HG02970 (cell line): ENCODE results near the gene ANKRD63.

ENCODE experiments used
- ATAC-seq: cut with Tn5 transposase; IDR thresholded peaks from one replicate; pipeline ENCODE4 v1.9.1; 2021; ENCODE audit warnings: mild to moderate bottlenecking, moderate library complexity, moderate number of reproducible peaks; ENCODE audit not compliant: unreplicated experiment, low FRiP score

Gene ANKRD63

DNA sequence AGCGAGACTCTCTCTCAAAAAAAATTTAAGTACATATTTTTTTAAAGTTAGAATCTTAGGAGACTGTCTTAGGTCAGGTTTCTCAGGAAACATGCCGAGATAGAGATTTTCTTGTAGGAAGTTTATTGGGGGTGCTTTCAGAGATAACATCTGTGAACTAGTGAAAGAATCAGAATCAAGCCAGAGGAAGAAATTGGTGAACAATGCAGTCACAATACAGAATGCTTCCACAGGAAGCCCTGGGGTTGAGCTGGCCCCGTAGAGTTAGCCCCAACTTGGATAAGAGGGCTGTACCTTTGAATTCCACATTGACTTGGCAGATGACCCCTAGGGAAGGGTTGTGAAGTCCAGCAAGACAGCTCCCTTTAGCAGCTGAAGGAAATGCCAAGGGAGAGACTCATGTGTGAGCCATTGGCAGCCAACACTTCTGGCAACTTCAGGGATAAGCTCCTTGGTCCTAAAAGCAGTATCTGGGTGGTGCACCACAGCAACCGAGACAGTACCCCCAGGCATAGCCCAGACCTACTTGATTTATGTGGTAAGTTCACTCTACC, 31.9 kb upstream of the ANKRD63 start:
- no peak for ATAC-seq

DNA sequence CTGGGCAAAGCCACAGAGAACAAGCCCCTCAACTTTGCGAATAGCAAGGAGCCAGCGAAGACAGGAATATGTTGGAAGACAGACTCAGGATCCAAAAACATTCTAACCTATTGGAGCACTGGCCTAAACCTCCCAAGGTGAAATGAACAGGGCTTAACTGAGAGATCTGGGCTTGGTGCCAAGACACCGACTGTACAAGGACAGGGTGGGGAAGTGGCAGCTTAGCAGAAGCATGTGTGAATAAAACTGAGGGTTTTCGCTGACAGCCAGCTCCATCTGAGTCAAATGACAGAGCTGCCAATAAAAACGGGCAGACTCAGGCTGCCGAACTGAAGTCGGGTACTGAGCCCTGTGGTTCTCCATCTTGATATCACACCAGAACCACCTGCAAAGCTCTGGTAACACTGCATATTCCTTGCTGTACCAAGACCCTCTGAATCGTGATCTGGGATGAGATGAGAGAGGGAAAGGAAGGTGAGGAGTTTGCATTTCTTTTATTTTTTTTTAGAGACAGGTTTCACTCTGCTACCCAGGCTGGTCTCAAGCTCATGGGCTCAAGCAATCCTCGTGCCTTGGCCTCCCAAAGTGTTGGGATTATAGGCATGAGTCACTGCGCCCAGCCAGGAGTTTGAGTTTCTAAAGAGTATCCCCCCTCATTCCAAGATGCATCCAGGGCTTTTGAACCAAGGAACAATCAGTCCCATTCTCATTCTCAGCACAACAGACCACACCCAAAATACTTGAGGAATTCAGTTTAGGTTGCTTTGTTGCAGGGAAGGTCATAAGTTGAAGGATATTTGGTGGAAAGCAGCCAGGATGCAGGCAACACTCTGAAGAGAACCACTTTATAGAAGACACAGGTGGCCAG, 30.9 kb upstream of the ANKRD63 start:
- ATAC-seq = no peak

DNA sequence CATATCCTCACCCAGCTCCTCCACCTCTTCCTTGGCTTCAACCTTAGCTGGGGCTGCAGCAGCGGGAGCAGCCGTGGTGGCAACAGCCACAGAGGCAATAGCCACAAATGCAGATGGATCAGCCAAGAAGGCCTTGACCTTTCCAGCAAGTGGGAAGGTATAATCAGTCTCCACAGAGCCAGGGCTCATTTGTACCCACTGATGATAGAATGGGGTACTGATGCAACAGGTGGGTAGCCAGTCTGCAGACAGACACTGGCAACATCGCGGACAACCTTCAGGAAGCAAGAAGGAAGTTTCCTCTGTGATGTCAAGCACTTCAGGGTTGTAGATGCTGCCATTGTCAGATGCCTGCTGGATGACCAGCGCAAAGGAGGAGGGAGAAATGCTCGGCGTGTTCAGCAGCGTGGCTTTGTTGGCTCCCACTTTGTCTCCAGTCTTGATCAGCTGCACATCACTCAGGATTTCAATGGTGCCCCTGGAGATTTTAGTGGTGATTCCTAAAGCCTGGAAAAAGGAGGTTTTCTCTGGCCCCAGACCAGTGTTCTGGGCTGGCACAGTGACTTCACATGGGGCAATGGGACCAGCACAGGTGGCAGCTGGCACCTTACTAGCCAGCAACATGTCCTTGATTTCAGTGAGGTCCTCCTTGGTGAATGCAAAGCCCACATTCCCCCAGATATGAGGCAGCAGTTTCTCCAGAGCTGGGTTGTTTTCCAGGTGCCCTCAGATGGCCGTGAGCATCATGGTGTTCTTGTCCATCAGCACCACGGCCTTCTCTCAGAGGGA, 29.7 kb upstream of the ANKRD63 start:
- no peak for ATAC-seq

DNA sequence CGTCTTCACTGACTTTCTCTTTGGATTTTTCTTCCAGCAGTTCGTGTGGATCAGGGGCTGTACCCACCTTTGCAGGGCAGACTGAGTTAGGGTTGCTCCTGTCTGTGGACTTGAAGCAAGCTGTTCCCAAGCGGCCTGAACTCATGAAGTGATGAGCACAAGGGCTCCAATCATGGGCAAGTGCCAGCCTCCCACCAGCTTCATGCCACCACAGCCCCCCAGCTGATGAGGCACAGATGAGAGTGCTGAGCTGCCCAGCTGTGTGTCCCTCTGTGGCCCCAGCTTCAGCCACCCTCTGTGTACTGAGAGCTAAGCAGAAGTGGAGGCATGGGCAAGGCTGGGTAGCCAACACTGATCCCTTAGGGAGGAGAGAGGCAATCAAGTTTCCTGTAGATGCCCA, 28.1 kb upstream of the ANKRD63 start:
- ATAC-seq = no peak

DNA sequence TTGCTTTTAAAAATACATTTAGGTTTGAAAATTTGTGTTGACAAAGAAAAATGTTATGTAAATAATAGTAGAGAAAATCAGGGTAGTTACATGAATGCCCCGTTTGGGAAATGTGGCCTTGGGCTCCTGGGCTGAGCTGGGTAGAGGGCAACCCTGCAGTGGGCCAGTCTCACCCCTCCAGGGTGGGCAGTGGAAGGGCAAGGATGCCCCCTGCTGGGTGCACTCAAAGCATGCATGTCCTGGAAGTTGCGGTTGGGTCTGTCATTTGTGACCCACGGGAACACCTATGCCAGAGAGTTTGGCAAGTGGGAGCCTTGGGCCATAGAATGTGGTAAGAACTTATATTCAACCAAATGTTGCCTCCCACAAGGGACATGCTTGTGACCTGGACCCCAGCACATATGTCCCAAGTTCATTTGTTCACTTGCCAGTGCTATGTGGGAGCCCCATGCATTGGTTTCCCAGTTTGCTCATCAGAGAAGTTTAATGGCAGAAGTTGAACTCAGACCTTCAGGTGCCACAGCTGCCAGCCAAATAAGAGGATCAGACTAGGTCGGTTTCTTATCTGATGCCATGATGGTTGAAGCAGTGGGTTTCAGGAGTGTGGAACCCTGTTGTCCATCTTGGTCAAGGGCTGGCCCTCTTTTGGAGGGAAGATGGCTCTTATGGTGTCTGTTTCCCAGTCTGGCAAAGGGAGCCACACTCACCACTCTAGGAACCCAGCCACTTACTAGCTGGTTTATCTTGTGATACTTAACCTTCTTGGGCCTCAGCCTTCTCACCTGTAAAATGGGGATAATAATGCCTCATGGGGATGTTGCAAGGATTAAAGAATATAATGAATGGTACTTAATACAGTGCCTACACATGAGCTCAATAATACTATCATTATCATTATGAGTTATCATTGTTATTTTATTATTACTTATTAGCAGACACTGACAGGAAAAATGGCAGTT, 27.4 kb upstream of the ANKRD63 start:
- ATAC-seq = no peak

DNA sequence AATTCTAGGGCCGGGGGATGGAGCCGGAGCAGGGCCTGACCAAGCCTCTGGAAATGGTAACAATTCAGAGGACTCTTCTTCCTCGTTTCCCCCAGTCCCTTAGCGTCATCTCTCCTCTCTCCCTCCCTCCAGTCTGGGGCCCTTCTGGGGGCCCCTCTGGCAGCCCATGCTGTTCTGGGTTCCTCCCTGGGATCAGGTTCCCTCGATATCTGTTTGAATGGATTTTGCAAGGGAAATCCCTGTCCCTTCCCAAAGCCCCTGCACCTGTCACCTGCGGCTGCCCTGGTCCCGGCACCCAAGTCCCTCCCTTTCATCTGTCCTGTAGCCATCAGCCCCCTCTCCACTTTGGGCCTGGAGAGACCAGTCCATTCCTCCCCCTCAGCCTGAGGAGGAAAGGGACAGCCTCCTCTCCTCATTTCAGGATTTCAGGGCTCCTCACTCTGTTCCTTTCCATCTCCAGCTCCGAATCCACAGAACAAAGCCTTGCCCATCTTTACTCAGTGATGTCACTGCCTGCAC, 26.5 kb upstream of the ANKRD63 start:
- ATAC-seq = no peak

DNA sequence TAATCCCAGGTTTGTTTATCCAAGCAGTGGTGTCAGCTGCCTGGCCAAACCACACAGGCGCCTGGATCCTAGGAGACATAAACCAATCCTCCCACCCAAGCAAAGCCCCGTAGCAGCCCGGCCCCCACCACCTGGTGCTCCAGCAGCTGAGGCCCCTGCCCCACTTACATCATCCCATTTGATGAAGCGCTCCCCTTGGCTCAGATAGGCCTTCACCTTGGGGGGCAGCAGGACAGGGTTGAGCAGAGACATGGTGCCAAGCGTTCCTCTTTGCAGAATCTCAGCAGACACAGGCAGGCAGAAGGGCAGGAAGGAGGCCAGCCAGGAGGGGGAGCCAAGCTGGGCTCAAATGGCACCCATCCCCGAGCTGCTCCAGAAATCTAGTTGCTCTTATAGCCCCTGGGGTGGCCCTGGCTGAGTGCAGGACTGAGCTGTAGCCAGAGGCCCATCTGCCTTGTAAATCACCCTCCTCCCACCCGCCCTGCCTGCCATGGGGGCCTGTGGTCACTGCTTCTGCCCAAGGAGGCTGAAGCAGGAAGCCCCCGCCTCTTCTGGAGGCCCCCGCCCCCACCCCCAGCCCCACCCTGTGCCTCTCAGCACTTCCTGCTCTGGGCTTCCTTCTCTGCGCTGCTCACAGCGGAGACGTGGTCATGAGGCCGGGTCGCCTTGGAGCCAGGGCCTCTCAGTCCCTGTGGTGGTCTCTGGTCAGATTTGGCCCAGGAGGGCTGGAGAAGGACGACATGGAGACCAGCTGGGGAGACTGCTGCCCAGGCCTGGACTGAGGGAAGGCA, 24.8 kb upstream of the ANKRD63 start, which contains the start of gene PLCB2:
PLCB2 (minus strand) TSS at position 515 of the 791 bp plus-strand sequence; CDS start at position 252, 263 bp downstream.
- peak; percentile 47 for ATAC-seq

DNA sequence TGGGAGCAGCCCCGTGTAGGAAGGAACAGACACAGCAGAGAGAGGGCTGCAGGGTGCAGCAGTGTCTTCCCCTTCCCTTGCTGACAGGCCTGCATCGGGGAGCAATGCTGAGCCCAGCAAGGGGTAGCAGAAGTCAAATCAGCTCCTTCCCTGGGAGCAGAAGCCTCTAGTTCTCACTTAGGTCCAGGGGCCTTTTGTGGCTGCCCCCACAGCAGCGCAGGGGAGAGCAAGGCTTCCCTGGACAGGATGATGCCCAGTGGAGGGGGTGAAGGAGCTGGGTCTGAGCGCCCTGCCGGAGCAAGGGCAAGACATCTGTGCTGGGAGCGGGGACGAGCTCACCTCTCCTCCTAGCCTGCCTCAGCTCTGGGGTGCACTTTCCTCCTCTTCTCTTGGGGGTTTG, 24.0 kb upstream of the ANKRD63 start:
- ATAC-seq = no peak

DNA sequence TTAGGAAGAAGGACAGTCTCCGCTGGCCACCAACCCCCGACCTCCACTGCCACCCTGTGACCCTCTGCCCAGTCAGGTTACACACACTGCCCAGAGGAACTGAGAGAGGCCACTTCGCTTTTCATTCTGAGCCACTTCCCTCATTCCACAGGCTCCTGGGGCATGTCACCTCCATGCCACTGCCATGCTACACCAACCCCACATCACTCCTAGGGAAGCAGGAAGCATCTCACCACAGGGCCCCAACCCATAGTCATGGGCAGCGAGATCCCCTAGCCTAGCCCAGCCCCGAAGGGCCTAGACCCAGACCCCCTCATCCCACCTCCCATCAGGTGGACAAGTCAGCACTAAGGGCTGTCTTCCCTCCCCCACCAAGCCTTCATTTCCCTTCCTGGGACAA, 23.5 kb upstream of the ANKRD63 start:
- no peak for ATAC-seq

DNA sequence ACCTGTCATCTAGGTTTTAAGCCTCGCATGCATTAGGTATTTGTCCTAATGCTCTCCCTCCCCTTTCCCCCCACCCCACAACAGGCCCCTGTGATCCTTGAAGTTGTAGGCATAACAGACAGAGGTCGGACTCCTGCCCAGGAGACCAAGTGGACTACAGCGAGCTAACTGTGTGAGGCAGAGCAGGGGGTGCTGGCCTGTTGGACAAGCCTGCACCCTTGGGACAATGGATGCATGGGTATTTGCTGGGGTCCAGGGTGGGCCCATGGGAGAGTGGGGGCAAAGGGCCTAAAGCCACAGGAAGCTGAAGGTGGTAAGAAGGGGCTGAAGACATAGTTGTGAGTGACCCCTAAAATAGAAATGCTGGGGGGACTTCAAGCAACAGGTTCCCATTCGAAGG, 22.4 kb upstream of the ANKRD63 start:
- no peak for ATAC-seq

DNA sequence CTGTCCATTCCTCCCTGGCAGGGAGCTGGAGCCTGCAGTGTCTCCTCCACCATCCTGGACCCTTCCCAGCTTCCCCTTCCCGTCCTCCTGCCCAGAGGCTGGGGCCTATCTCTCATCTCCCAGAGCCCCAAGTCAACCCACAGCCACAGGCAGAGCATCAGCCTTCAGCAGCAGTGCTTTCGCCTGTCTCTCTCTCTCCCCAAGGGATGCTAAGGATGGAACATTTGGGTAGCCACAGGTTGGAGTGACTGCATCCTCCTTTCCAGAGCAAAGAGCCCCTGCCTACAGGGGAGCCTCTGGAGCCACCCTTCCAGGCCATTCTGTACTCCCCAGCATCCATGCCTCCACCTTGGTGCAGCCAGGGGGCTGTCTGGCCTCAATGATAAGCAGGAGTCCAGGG, 20.7 kb upstream of the ANKRD63 start:
- no peak for ATAC-seq

DNA sequence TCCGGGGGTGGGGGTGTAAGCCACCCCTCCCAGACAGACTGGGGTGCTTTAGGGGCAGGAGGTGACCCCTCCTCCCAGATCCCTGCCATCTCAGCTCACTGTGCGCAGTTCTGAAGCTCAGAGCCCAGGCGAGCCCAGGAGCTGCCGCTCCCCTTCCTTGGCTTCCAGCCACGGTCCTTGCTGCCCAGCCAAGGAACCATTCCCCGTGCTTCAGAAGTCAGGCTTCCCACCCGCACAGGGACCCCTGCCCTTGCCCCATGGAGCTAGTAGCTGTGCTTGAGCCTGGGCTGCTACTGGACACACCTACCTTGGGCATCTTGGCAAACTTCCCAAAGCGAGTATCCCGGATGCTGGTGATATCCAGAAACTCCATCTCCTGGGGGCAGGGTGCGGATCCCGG, 20.1 kb upstream of the ANKRD63 start:
- ATAC-seq = no peak

DNA sequence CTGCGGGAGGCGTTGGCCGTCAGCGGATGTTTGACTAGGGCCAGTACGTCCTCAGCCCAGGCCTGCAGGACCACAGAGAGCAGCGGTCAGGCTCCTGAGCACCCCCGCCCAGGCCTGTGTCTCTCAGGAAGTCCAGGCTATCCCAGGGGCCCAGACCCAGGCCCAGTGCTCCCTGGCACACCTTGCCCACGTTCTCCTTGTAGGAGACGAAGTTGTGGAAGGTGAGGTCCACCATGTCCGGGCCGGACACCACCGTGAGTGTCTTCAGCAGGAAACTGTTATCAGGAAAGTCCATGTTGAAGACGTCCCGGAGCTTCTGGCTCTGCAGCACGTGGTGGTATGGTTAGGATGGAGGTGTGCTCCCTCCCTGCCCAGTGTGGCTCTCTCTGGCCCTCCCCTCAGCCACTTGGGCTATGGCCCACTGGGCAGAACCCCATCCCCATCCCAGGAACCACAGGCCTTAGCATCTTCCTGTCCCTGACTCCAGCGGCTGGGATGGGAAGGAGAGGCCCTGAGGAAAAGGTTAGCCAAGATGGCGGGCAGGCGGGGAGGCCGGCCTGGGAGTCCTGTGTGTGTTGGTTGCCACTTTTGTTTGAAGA, 19.5 kb upstream of the ANKRD63 start:
- ATAC-seq = no peak

DNA sequence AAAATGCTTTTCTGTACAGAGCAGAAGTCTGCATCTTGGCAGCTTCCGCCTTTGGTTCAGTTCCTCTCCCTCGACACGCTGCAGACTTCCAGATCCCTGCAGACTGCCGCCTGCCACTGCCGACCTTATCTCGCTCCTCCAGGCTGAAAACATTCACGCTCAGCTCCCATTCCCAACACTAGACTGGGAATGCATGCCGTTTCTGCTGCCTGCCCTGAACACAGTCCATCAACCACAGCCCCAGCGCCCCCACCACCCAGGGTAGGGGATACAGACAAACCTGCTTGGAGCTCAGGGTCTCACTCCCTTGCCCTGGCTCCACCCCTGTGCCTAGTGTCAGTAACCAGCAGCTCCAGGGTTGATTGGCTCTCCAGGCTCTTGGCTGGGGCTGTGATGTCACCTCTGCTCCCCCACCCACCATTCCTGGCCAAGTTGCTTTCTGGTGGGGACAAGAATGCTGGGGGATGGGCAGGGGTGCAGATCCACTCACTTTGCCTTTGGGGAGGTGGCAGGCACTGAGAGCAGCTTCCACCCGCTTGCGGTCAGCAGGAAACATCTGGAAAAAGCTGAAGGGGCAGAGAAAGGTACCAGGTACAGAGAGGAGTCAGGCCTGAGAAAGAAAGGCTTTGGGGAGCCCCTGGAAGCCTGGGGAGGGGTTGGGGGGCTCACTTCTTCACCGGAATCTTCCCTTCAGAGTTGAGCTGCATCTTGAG, 18.8 kb upstream of the ANKRD63 start:
- no peak for ATAC-seq

DNA sequence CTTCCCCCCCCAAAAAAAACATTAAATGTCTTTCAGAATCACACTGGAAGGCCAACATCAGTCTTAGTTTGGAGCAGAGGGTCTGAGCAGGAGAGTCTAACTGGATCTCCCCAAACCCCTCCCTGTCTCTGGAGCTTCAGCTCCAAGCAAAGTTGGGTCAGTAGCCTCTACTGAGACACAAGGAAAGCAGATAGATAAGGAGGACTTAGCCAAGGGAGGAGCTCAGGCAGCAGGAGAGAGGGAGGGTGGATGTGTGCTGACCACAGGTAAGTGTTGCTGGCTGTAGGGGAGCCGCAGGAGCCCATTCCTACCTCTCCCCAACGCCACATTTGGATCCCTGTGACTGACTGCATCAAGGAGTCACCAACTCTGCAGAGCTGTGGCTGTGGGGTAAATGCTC, 17.9 kb upstream of the ANKRD63 start:
- no peak for ATAC-seq

DNA sequence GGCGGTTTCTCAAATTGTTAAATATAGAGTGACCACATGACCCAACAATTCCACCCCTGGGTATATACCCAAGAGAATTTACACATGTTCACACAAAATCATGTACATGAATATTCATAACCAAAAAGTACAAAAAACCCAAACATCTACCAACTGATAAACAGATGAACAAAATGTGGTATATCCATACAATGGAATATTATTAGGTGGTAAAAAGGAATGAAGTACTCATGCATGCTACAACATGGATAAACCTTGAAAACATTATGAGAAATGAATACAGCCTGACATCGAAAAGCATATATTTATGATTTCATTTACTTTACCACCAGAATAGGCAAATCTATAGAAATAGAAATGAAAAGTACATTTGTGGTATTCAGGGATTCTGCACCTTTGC, 17.5 kb upstream of the ANKRD63 start:
- ATAC-seq = no peak

DNA sequence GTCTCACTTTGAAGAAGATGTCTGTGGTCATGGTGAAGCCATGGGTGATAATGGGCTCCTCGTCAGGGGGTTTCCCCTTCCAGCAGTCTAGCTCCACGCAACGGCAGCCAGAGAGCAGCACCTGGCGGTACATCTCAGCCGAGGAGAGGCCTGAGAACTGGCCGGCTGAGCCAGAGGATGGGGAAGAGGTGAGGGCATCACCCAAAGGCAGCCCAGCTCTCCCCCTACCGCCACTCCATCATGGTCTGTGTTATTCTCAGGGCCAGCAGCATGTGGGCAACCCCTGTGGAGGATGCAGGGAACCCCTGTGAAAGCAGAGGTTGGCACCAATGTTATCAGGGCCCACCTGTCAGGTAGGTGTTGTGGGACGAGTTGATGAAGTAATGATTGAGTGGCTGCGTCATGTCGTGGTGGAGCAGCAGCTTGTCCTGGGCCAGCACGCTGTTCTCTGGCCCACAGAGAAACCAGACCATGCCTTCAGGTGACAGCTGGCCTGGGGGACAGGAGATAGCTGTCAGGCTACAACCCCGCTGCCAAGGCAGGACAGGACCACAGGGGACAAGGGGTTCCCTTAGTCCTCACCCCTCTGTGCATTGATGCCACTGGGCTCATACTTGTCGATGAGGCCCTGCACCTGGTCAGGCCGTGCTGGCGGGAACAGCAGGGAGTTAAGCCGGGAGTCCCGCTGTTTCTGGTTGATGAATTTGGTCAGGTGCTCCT, 15.5 kb upstream of the ANKRD63 start:
- no peak for ATAC-seq

DNA sequence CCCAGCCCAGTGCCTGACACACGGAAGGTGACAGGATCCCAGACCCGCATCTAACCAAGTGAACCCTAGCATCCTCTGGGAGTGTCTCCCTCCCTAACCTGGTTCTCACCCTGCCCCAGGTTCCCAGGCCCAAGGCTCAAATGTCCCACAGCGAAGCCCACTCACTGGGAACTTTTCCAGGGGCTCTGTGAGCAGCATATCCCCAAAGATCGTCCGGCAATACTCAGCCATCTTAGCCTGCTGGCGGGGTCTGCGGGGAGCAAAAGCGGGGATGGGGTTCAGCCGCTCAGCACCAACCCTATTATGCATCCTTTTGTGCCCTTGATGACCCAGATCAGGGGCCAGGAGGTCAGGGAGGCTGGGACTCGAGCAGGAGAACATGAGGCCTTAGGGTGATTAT, 14.5 kb upstream of the ANKRD63 start:
- no peak for ATAC-seq
